HEK293 (cell line): ENCODE measurements around the gene INHBB.
A peak's percentile ranks its signal among the peaks of the same experiment; 100 is the strongest.

Experiments used
- CTCF ChIA-PET: fragments of 350-600 bp; formaldehyde crosslinking; extraction: SDS; loops from one replicate; lab custom pipeline; 2021; ENCODE audit warnings: antibody characterized with exemption; lab: Yijun Ruan, JAX
- POLR2A ChIA-PET: fragments of 300-600 bp; formaldehyde crosslinking; extraction: SDS; loops from one replicate; lab custom pipeline; 2020; ENCODE audit warnings: antibody characterized with exemption, inconsistent platforms; lab: Yijun Ruan, JAX
- H3K27ac ChIP-seq: fragments of 200-500 bp; sonication (Bioruptor generic); 2 replicates; pipeline ENCODE4 v1.5.1; 2014; ENCODE audit warnings: low read depth, low read length, control low read depth, inconsistent platforms; ENCODE audit errors: extremely low read depth
- H3K36me3 ChIP-seq, 2 experiments: fragments of 200-500 bp in 1 of 2; sonication (Bioruptor generic) in 1 of 2; 1 replicate in 1 of 2; 2 replicates in 1 of 2; pipeline ENCODE4 v1.5.1; 2014 to 2017; ENCODE audit warnings: inconsistent platforms in 2 of 2, low read length in 2 of 2; ENCODE audit not compliant: control insufficient read depth in 2 of 2, insufficient read depth in 1 of 2
- H3K4me1 ChIP-seq: fragments of 200-500 bp; sonication (Bioruptor generic); 2 replicates; pipeline ENCODE4 v1.5.1; 2014; ENCODE audit warnings: mild to moderate bottlenecking, low read length, inconsistent platforms; ENCODE audit not compliant: control insufficient read depth, insufficient read depth
- H3K4me3 ChIP-seq: 2 replicates; pipeline ENCODE4 v1.5.1; 2011; ENCODE audit warnings: low read depth, mild to moderate bottlenecking, control low read depth, low read length, moderate library complexity
- H3K9me3 ChIP-seq: fragments of 200-500 bp; sonication (Bioruptor generic); 2 replicates; pipeline ENCODE4 v1.5.1; 2014; ENCODE audit warnings: low read depth, low read length, inconsistent platforms; ENCODE audit not compliant: control insufficient read depth, insufficient read depth
- BCL11A ChIP-seq: fragments of 450-650 bp; formaldehyde crosslinking; IDR thresholded peaks from 2 replicates; pipeline ENCODE4 v1.5.1; 2016; ENCODE audit warnings: low read depth, missing biosample characterization, missing genetic modification characterization
- EGR2 ChIP-seq: fragments of 450-650 bp; formaldehyde crosslinking; IDR thresholded peaks from 2 replicates; pipeline ENCODE4 v1.5.1; 2016; ENCODE audit warnings: low read depth, missing biosample characterization, missing genetic modification characterization
- HOXD13 ChIP-seq: sonication (generic); formaldehyde crosslinking; IDR thresholded peaks from 2 replicates; pipeline ENCODE4 v1.8.0; 2022; ENCODE audit warnings: missing genetic modification reagents, borderline replicate concordance
- KLF1 ChIP-seq: fragments of 450-650 bp; formaldehyde crosslinking; IDR thresholded peaks from 2 replicates; pipeline ENCODE4 v1.5.1; 2016; ENCODE audit warnings: missing biosample characterization, missing genetic modification characterization
- YY2 ChIP-seq: fragments of 450-650 bp; formaldehyde crosslinking; IDR thresholded peaks from 2 replicates; pipeline ENCODE4 v1.5.1; 2016; ENCODE audit warnings: missing biosample characterization, missing genetic modification characterization
- ZBTB21 ChIP-seq: fragments of 450-650 bp; formaldehyde crosslinking; IDR thresholded peaks from 2 replicates; pipeline ENCODE4 v1.5.1; 2017; ENCODE audit warnings: missing biosample characterization, missing genetic modification characterization
- ZFHX2 ChIP-seq: fragments of 450-650 bp; formaldehyde crosslinking; conservative IDR thresholded peaks from 2 replicates; pipeline ENCODE4 v1.5.1; 2016; ENCODE audit warnings: missing biosample characterization, missing genetic modification characterization
- ZNF133 ChIP-seq: fragments of 450-650 bp; formaldehyde crosslinking; IDR thresholded peaks from 2 replicates; pipeline ENCODE4 v1.5.1; 2016; ENCODE audit warnings: missing biosample characterization, missing genetic modification characterization
- ZNF341 ChIP-seq: fragments of 450-650 bp; formaldehyde crosslinking; IDR thresholded peaks from 2 replicates; pipeline ENCODE4; 2016; ENCODE audit warnings: low read depth, missing biosample characterization, missing genetic modification characterization
- ZNF555 ChIP-seq: fragments of 450-650 bp; formaldehyde crosslinking; conservative IDR thresholded peaks from 2 replicates; pipeline ENCODE4 v1.5.1; 2017; ENCODE audit warnings: missing biosample characterization, mild to moderate bottlenecking, missing genetic modification characterization, inconsistent platforms
- ZNF596 ChIP-seq: fragments of 450-650 bp; IDR thresholded peaks from 2 replicates; pipeline ENCODE4 v1.5.0; 2018; ENCODE audit warnings: missing biosample characterization, mild to moderate bottlenecking, missing genetic modification characterization, moderate library complexity
- TF ChIP-seq, protein P1 (sequence below): fragments of 450-650 bp; formaldehyde crosslinking; IDR thresholded peaks from 2 replicates; pipeline ENCODE4 v1.5.1; 2016; ENCODE audit warnings: missing biosample characterization, missing genetic modification characterization
- TF ChIP-seq, protein P2 (sequence below): fragments of 450-650 bp; formaldehyde crosslinking; IDR thresholded peaks from 2 replicates; pipeline ENCODE4 v1.5.1; 2016; ENCODE audit warnings: missing biosample characterization, missing genetic modification characterization
- TF ChIP-seq, protein P3 (sequence below): fragments of 450-650 bp; formaldehyde crosslinking; IDR thresholded peaks from 2 replicates; pipeline ENCODE4 v1.5.1; 2016; ENCODE audit warnings: missing biosample characterization, missing genetic modification characterization
- TF ChIP-seq, protein P4 (sequence below): fragments of 450-650 bp; formaldehyde crosslinking; IDR thresholded peaks from 2 replicates; pipeline ENCODE4 v1.5.1; 2016; ENCODE audit warnings: missing biosample characterization, missing genetic modification characterization
- TF ChIP-seq, protein P5 (sequence below): fragments of 450-650 bp; formaldehyde crosslinking; IDR thresholded peaks from 2 replicates; pipeline ENCODE4 v1.5.1; 2016; ENCODE audit warnings: missing biosample characterization, missing genetic modification characterization
- TF ChIP-seq, protein P6 (sequence below): fragments of 450-650 bp; formaldehyde crosslinking; IDR thresholded peaks from 2 replicates; pipeline ENCODE4 v1.5.1; 2017; ENCODE audit warnings: missing biosample characterization, mild to moderate bottlenecking, missing genetic modification characterization, moderate library complexity

The INHBB gene

DNA sequence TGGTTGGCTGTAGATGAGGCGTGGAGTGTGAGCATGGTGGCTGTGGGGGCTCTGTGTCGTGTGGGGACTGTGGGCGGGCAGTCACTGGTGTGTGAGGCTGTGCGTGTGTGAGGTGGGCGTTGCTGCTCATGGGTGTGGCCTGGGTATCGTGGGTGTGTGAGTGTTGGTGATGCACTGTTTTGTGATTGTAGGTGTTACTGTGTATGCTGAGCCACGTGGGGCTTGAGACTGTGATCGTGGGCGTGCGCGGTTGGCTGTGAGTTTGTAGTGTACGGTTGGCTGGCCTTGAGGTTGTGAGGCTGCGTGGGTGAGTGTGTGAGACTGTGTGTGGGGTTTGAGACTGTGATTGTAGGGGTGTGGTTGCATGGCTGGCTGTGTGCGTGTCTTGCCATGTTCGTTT, 8.5 kb downstream of the INHBB start:
- POLR2A ChIA-PET = no interaction called here

DNA sequence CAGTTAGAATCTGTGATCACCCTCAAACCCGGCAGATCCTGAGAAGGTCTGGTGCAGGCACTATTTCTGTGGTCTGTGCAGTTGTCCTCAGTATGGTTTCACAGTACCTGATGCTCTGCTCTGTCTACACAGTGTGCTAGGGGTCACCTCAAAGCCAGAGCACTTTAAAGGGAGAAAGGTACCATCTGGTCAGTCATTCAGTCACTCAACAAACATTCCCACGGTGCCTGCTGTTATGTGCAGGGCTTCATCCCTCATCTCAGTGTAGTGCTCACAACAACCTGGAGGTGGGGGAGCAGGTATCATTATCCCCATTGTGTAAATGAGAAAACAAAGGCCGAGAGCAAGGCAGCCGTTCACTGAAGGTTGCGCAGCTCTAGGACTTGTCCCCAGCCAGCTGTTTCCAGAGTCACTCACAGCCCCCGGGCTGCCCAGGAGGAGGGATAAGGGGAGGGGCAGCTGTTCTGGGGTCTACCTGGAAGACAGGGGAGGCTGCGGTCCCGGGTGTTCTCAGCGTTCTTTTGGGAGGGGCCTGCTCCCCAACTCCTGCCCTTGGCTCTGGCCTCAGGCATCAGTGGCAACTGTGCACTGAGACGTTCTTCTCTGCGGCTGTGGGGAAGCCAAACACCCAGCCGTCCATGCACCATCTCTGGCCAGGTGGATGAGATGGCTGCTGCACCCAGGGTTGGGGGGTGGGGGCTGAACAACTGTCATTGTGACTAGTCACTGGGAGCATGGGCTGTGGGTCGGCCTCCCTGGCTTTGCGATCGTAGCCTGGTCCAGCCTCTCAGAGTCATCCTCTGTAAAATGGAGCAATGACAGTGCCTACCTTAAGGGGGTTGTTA, 9.2 kb downstream of the INHBB start:
- Histone ChIP-seq H3K4me1 (no peaks in the 10 kb centered on the region), H3K27ac (no peak overlapping the region), H3K36me3 (peaks cover 0 to 8% of the 10 kb centered on the region in 2 experiments; a peak in 1 of 3 replicates), H3K9me3 (no peaks in the 10 kb centered on the region), H3K4me3 (no peak overlapping the region)
- ChIA-PET CTCF (interaction anchor here (1.0 to 1.6 kb wide), 2 partner anchors 9 to 12 kb away, joined by 3 to 5 read pairs; partner anchors contain the start of gene INHBB), POLR2A (no interaction called here)
- TF ChIP-seq ZNF341 (tag by site-specific recombination) (no peak), YY2 (no peak), ZNF555 (tag by site-specific recombination) (no peak)
- TF ChIP-seq, protein P1, sequence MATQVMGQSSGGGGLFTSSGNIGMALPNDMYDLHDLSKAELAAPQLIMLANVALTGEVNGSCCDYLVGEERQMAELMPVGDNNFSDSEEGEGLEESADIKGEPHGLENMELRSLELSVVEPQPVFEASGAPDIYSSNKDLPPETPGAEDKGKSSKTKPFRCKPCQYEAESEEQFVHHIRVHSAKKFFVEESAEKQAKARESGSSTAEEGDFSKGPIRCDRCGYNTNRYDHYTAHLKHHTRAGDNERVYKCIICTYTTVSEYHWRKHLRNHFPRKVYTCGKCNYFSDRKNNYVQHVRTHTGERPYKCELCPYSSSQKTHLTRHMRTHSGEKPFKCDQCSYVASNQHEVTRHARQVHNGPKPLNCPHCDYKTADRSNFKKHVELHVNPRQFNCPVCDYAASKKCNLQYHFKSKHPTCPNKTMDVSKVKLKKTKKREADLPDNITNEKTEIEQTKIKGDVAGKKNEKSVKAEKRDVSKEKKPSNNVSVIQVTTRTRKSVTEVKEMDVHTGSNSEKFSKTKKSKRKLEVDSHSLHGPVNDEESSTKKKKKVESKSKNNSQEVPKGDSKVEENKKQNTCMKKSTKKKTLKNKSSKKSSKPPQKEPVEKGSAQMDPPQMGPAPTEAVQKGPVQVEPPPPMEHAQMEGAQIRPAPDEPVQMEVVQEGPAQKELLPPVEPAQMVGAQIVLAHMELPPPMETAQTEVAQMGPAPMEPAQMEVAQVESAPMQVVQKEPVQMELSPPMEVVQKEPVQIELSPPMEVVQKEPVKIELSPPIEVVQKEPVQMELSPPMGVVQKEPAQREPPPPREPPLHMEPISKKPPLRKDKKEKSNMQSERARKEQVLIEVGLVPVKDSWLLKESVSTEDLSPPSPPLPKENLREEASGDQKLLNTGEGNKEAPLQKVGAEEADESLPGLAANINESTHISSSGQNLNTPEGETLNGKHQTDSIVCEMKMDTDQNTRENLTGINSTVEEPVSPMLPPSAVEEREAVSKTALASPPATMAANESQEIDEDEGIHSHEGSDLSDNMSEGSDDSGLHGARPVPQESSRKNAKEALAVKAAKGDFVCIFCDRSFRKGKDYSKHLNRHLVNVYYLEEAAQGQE = no peak
- TF ChIP-seq, all 188 proteins: peak for 0

More for the DNA sequence above, 8.5 kb downstream of the INHBB start:
- no peak overlapping the region for H3K27ac ChIP-seq
- TF ChIP-seq HOXD13 (CRISPR knock-in tag) = no peak
- no peak for TF ChIP-seq ZBTB21 (tag by site-specific recombination)
- peak; percentile 100 for TF ChIP-seq ZFHX2 (tag by site-specific recombination)
- peak; percentile 75 for TF ChIP-seq KLF1 (tag by site-specific recombination)
- TF ChIP-seq EGR2 (tag by site-specific recombination) = peak; percentile 100
- TF ChIP-seq, all 188 proteins: peak for 3
- CTCF ChIA-PET = no interaction called here
- H3K4me1 ChIP-seq = no peaks in the 10 kb centered on the region
- no peak overlapping the region for H3K4me3 ChIP-seq
- no peaks in the 10 kb centered on the region for H3K9me3 ChIP-seq
- peaks cover 0 to 15% of the 10 kb centered on the region in 2 experiments; a peak in 1 of 3 replicates for H3K36me3 ChIP-seq

DNA sequence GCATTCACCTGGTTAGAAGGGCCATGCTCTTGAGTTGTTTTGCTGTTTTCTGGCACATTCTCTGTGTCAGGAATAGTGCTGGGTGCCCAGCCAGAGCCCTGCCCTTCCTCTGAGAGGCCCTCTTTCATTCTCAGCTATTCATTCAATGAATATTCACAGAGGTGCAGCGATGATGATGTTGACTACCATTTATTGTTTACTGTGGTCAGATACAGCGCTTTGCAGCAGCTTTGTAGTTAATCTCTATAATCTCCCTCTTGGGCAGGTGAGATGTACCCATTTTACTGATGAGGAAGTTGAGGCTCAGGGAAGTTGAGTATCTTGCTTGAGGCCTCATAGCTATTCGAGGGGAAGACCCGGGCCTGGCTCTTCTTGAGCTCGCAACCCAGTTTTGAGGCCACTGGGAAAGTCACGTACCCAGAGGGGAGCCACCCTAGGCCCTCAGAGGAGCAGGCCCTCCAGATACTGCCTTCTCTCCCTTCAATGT, 9.9 kb downstream of the INHBB start:
- ChIA-PET CTCF (interaction anchor here (1.0 to 1.6 kb wide), 2 partner anchors 9 to 12 kb away, joined by 3 to 5 read pairs; partner anchors contain the start of gene INHBB), POLR2A (no interaction called here)
- no peaks in the 10 kb centered on the region for H3K9me3 ChIP-seq
- no peak overlapping the region for H3K27ac ChIP-seq
- H3K4me1 ChIP-seq = no peaks in the 10 kb centered on the region
- peaks cover 0 to 2% of the 10 kb centered on the region in 2 experiments; a peak in 1 of 3 replicates for H3K36me3 ChIP-seq
- H3K4me3 ChIP-seq = no peak overlapping the region
- TF ChIP-seq, protein P2, sequence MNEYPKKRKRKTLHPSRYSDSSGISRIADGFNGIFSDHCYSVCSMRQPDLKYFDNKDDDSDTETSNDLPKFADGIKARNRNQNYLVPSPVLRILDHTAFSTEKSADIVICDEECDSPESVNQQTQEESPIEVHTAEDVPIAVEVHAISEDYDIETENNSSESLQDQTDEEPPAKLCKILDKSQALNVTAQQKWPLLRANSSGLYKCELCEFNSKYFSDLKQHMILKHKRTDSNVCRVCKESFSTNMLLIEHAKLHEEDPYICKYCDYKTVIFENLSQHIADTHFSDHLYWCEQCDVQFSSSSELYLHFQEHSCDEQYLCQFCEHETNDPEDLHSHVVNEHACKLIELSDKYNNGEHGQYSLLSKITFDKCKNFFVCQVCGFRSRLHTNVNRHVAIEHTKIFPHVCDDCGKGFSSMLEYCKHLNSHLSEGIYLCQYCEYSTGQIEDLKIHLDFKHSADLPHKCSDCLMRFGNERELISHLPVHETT = no peak
- TF ChIP-seq, protein P3, sequence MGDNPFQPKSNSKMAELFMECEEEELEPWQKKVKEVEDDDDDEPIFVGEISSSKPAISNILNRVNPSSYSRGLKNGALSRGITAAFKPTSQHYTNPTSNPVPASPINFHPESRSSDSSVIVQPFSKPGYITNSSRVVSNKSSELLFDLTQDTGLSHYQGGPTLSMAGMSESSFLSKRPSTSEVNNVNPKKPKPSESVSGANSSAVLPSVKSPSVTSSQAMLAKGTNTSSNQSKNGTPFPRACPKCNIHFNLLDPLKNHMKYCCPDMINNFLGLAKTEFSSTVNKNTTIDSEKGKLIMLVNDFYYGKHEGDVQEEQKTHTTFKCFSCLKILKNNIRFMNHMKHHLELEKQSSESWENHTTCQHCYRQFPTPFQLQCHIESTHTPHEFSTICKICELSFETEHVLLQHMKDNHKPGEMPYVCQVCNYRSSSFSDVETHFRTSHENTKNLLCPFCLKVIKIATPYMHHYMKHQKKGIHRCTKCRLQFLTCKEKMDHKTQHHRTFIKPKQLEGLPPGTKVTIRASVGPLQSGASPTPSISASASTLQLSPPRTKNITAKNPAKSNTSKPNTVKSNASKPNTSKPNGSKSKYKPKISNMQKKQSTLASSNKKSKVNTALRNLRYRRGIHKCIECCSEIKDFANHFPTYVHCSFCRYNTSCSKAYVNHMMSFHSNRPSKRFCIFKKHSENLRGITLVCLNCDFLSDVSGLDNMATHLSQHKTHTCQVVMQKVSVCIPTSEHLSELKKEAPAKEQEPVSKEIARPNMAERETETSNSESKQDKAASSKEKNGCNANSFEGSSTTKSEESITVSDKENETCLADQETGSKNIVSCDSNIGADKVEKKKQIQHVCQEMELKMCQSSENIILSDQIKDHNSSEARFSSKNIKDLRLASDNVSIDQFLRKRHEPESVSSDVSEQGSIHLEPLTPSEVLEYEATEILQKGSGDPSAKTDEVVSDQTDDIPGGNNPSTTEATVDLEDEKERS = no peak
- TF ChIP-seq, protein P4, sequence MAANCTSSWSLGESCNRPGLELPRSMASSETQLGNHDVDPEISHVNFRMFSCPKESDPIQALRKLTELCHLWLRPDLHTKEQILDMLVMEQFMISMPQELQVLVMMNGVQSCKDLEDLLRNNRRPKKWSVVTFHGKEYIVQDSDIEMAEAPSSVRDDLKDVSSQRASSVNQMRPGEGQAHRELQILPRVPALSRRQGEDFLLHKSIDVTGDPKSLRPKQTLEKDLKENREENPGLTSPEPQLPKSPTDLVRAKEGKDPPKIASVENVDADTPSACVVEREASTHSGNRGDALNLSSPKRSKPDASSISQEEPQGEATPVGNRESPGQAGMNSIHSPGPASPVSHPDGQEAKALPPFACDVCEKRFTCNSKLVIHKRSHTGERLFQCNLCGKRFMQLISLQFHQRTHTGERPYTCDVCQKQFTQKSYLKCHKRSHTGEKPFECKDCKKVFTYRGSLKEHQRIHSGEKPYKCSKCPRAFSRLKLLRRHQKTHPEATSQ (tag by site-specific recombination) = no peak
- TF ChIP-seq, protein P5, sequence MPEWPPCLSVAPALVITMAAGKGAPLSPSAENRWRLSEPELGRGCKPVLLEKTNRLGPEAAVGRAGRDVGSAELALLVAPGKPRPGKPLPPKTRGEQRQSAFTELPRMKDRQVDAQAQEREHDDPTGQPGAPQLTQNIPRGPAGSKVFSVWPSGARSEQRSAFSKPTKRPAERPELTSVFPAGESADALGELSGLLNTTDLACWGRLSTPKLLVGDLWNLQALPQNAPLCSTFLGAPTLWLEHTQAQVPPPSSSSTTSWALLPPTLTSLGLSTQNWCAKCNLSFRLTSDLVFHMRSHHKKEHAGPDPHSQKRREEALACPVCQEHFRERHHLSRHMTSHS (tag by site-specific recombination) = no peak
- TF ChIP-seq ZNF133 (tag by site-specific recombination) (no peak), BCL11A (tag by site-specific recombination) (no peak), ZNF596 (tag by site-specific recombination) (no peak)
- TF ChIP-seq, protein P6, sequence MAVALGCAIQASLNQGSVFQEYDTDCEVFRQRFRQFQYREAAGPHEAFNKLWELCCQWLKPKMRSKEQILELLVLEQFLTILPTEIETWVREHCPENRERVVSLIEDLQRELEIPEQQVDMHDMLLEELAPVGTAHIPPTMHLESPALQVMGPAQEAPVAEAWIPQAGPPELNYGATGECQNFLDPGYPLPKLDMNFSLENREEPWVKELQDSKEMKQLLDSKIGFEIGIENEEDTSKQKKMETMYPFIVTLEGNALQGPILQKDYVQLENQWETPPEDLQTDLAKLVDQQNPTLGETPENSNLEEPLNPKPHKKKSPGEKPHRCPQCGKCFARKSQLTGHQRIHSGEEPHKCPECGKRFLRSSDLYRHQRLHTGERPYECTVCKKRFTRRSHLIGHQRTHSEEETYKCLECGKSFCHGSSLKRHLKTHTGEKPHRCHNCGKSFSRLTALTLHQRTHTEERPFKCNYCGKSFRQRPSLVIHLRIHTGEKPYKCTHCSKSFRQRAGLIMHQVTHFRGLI = no peak
